Measurements from ENCODE around the gene PLEKHH3.

- no peak for TF ChIP-seq CTCF (conservative IDR thresholded peaks at IDR 0.05; ENCODE audit: low read length)
- no peak for TF ChIP-seq EZH2phosphoT487 (IDR thresholded peaks at IDR 0.05; ENCODE audit: borderline replicate concordance)
Measured at GRCh38 chr17:42708588-42708987, 31.8 kb upstream of the PLEKHH3 start.

Data from Loucy (cell line).